GM23338 (cell line): ENCODE measurements around the gene ARHGAP30. TPM values are rescaled to one million over a fixed set of nuclear protein-coding genes. Genes with fewer than 3 reads are reported as not detected.
"Not testable (repeated sequence)": the region's sequence is repeated elsewhere in the genome, so short reads cannot be mapped to it uniquely, and the experiment has no call there.

ENCODE experiments used
- ATAC-seq: fragments of 200-7000 bp; cut with Tn5 transposase; 3 replicates; pipeline ENCODE4 v1.9.1; 2020
- DNase-seq: peaks from one replicate; pipeline ENCODE4 v3.0.0-alpha.2; 2015; ENCODE audit warnings: low spot score
- H2AFZ ChIP-seq: fragments of 200-600 bp; sonication (generic); 2 replicates; pipeline ENCODE4 v1.8.0; 2016; ENCODE audit warnings: antibody characterized with exemption, mild to moderate bottlenecking, moderate library complexity
- H3F3A ChIP-seq: fragments of 200-600 bp; sonication (generic); replicated peaks from 2 replicates; pipeline ENCODE4 v1.8.0; 2017; ENCODE audit warnings: antibody characterized with exemption, mixed run types, low read depth
- H3K27ac ChIP-seq: fragments of 200-600 bp; sonication (generic); 2 replicates; pipeline ENCODE4 v1.6.1; 2016; ENCODE audit warnings: low read depth
- H3K27me3 ChIP-seq: fragments of 200-600 bp; sonication (generic); 2 replicates; pipeline ENCODE4 v1.8.0; 2016; ENCODE audit warnings: mild to moderate bottlenecking, mixed run types, moderate library complexity; ENCODE audit not compliant: insufficient read depth
- H3K36me3 ChIP-seq: fragments of 200-600 bp; sonication (generic); 2 replicates; pipeline ENCODE4 v1.8.0; 2016; ENCODE audit warnings: mild to moderate bottlenecking; ENCODE audit not compliant: insufficient read depth
- H3K4me1 ChIP-seq: fragments of 200-600 bp; sonication (generic); 2 replicates; pipeline ENCODE4 v1.8.0; 2016; ENCODE audit warnings: mild to moderate bottlenecking, moderate library complexity; ENCODE audit not compliant: insufficient read depth
- H3K4me2 ChIP-seq: fragments of 200-600 bp; sonication (generic); 2 replicates; pipeline ENCODE4 v1.7.1; 2017; ENCODE audit warnings: mixed run types
- H3K4me3 ChIP-seq: fragments of 200-600 bp; sonication (generic); 2 replicates; pipeline ENCODE4 v1.6.1; 2016; ENCODE audit warnings: mixed run types
- H3K79me2 ChIP-seq: fragments of 200-600 bp; sonication (generic); replicated peaks from 2 replicates; pipeline ENCODE4 v1.8.0; 2017; ENCODE audit warnings: mild to moderate bottlenecking; ENCODE audit not compliant: insufficient read depth
- H3K9me2 ChIP-seq: fragments of 200-600 bp; sonication (generic); 2 replicates; pipeline ENCODE4 v1.8.0; 2017; ENCODE audit not compliant: insufficient read depth
- H4K20me1 ChIP-seq: fragments of 200-600 bp; sonication (generic); replicated peaks from 2 replicates; pipeline ENCODE4 v1.8.0; 2017; ENCODE audit warnings: mild to moderate bottlenecking; ENCODE audit not compliant: insufficient read depth
- H3K27ac Mint-ChIP-seq: 2 replicates; pipeline ENCODE4 v1.8.0; 2020; ENCODE audit warnings: inconsistent platforms, mild to moderate bottlenecking, moderate library complexity, mixed read lengths
- H3K27me3 Mint-ChIP-seq: 3 replicates; pipeline ENCODE4 v1.8.0; 2022; ENCODE audit warnings: low read depth, mild to moderate bottlenecking, moderate library complexity, mixed read lengths, inconsistent platforms; ENCODE audit not compliant: insufficient read depth, poor library complexity
- H3K36me3 Mint-ChIP-seq: 3 replicates; pipeline ENCODE4 v1.8.0; 2021; ENCODE audit warnings: low read depth, mild to moderate bottlenecking, inconsistent platforms, moderate library complexity, mixed read lengths
- H3K4me1 Mint-ChIP-seq: 3 replicates; pipeline ENCODE4 v1.8.0; 2020; ENCODE audit warnings: mild to moderate bottlenecking, inconsistent platforms, mixed read lengths
- H3K4me3 Mint-ChIP-seq: 3 replicates; pipeline ENCODE4 v1.8.0; 2021; ENCODE audit warnings: moderate library complexity, mild to moderate bottlenecking, inconsistent platforms, mixed read lengths
- H3K9me3 Mint-ChIP-seq: 3 replicates; pipeline ENCODE4 v1.8.0; 2020; ENCODE audit warnings: moderate library complexity, mild to moderate bottlenecking, inconsistent platforms, mixed read lengths
- ZNF331 ChIP-seq: fragments of 250-450 bp; sonication (Bioruptor Pico); IDR thresholded peaks from 2 replicates; pipeline ENCODE4 v1.5.0; 2020; ENCODE audit warnings: low read depth, mild to moderate bottlenecking, moderate library complexity
- polyA plus RNA-seq: library from polyadenylated mRNA; unstranded; fragments of >200 nt; fragmentation: Nextera tagmentation; extraction: Ambion mirVana; gene quantifications from 2 replicates; pipeline ENCODE4 v1.2.1, GENCODE V29; 2016
- total RNA-seq: library from RNA; depleted of rRNA; stranded (reverse); fragments of >200 nt; shearing (Covaris generic); gene quantifications from 2 replicates; pipeline ENCODE4 v1.2.3, GENCODE V29; 2014

ARHGAP30 gene
- total and polyA plus RNA-seq, 2 experiments from 2014 or later: 0.45 TPM; not detected in 1

DNA sequence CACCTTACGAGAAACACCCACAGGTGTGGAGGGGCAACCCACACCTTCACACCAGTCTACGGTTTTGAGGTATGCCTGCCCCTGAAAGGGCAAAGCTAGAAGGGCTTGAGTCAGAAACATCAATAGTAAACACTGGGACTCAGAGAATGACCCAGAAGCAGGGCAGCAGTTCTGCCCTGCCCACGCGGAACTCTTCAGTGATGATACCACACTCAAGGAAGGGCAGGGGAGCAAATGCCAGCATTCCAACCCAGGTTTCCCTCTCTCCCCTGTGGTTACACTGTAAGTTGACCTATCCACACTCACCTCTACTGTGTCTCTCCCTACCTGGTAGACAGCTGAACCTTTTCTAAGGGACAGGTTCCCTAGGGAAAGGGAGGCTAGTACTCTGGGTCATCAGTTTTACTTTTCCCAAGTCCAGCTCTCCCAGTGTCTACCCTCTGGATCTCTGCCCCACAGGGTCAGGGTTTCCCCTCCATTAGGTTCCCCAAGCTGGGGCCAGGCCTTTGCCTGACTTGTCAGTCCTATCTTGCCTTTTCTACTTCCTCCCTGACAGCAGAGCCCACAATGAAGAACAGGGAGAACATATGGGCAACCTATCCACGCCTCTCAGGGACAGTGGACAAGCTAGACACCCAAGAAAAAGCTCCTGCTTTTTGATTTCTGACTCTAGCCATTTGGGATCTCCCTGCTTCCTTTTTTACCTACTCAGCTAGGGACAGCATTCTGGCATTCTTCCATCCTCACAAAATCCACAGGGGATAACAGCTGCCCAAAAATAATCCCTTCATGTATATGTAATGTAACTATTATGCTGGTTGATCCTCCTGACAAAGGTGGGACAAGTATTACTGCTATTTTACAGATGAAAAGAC is 51.7 kb downstream of the ARHGAP30 start:
- Histone ChIP-seq H3K9me2 (no peaks in the 10 kb centered on the region), H3K27ac (peak overlapping the region; percentile 94), H2AFZ (no peak overlapping the region), H3K27me3 (no peaks in the 10 kb centered on the region), H3K4me2 (peak overlapping the region; percentile 97), H3K36me3 (no peaks in the 10 kb centered on the region), H3K4me1 (peaks cover 51% of the 10 kb centered on the region), H3K79me2 (peaks cover 78% of the 10 kb centered on the region), H3F3A (peaks cover 21% of the 10 kb centered on the region), H3K4me3 (peak overlapping the region; percentile 99), H4K20me1 (peaks cover 43% of the 10 kb centered on the region)
- Mint-ChIP-seq H3K27me3 (peaks cover 11% of the 10 kb centered on the region), H3K4me3 (peak overlapping the region; percentile 89), H3K36me3 (peaks cover 32% of the 10 kb centered on the region), H3K9me3 (no peaks in the 10 kb centered on the region; the same call in 2 of the 3 replicates), H3K27ac (peak overlapping the region; percentile 95), H3K4me1 (peaks cover 58% of the 10 kb centered on the region)
- DNase-seq (no peak), ATAC-seq (no peak)
- no peak for TF ChIP-seq ZNF331 (CRISPR knock-in tag)

GRCh38 chr1:161017181-161017580 is 52.5 kb downstream of the ARHGAP30 start:
- Mint-ChIP-seq H3K4me1 (peaks cover 62% of the 10 kb centered on the region), H3K36me3 (peaks cover 33% of the 10 kb centered on the region), H3K27ac (peak overlapping the region; percentile 95), H3K27me3 (peaks cover 11% of the 10 kb centered on the region), H3K4me3 (peak overlapping the region; percentile 89)
- Histone ChIP-seq H3K79me2 (peaks cover 86% of the 10 kb centered on the region), H4K20me1 (peaks cover 50% of the 10 kb centered on the region), H3K4me3 (peak overlapping the region; percentile 99), H3K27ac (peak overlapping the region; percentile 94; the same call in 1 of the 2 replicates), H3K4me1 (peaks cover 59% of the 10 kb centered on the region), H3F3A (peaks cover 21% of the 10 kb centered on the region), H3K4me2 (peak overlapping the region; percentile 97)
- not testable (repeated sequence) for H3K9me2 ChIP-seq, H3K27me3 ChIP-seq, ATAC-seq, H3K9me3 Mint-ChIP-seq, DNase-seq, H2AFZ ChIP-seq, H3K36me3 ChIP-seq

- not testable (repeated sequence) for H3K36me3 ChIP-seq, DNase-seq, H3K9me2 ChIP-seq, H3K9me3 Mint-ChIP-seq, H3K27me3 ChIP-seq, H3K27ac ChIP-seq, H2AFZ ChIP-seq, H3K27me3 Mint-ChIP-seq, ATAC-seq
- Mint-ChIP-seq H3K4me1 (peaks cover 65% of the 10 kb centered on the region), H3K27ac (peak overlapping the region; percentile 81), H3K4me3 (peak overlapping the region; percentile 27; the same call in 1 of the 3 replicates), H3K36me3 (peaks cover 33% of the 10 kb centered on the region)
- peaks cover 21% of the 10 kb centered on the region for H3F3A ChIP-seq
- H4K20me1 ChIP-seq: peaks cover 54% of the 10 kb centered on the region
- peaks cover 62% of the 10 kb centered on the region for H3K4me1 ChIP-seq
- peak overlapping the region; percentile 97; the same call in 1 of the 2 replicates for H3K4me2 ChIP-seq
- H3K79me2 ChIP-seq: peaks cover 91% of the 10 kb centered on the region
- peak overlapping the region; percentile 28; the same call in 1 of the 2 replicates for H3K4me3 ChIP-seq
Measured at GRCh38 chr1:161016683-161017082, 53.0 kb downstream of the ARHGAP30 start.
